HEK293 (cell line): ENCODE data around the gene LGALS1.

Experiments
- CTCF ChIA-PET: fragments of 350-600 bp; formaldehyde crosslinking; extraction: SDS; loops from one replicate; lab custom pipeline; 2021; ENCODE audit warnings: antibody characterized with exemption; lab: Yijun Ruan, JAX
- POLR2A ChIA-PET: fragments of 300-600 bp; formaldehyde crosslinking; extraction: SDS; loops from one replicate; lab custom pipeline; 2020; ENCODE audit warnings: antibody characterized with exemption, inconsistent platforms; lab: Yijun Ruan, JAX
- H3K27ac ChIP-seq: fragments of 200-500 bp; sonication (Bioruptor generic); 2 replicates; pipeline ENCODE4 v1.5.1; 2014; ENCODE audit warnings: low read depth, low read length, control low read depth, inconsistent platforms; ENCODE audit errors: extremely low read depth
- H3K36me3 ChIP-seq, 2 experiments: fragments of 200-500 bp in 1 of 2; sonication (Bioruptor generic) in 1 of 2; 1 replicate in 1 of 2; 2 replicates in 1 of 2; pipeline ENCODE4 v1.5.1; 2014 to 2017; ENCODE audit warnings: inconsistent platforms in 2 of 2, low read length in 2 of 2; ENCODE audit not compliant: control insufficient read depth in 2 of 2, insufficient read depth in 1 of 2
- H3K4me1 ChIP-seq: fragments of 200-500 bp; sonication (Bioruptor generic); 2 replicates; pipeline ENCODE4 v1.5.1; 2014; ENCODE audit warnings: mild to moderate bottlenecking, low read length, inconsistent platforms; ENCODE audit not compliant: control insufficient read depth, insufficient read depth
- H3K4me3 ChIP-seq: 2 replicates; pipeline ENCODE4 v1.5.1; 2011; ENCODE audit warnings: low read depth, mild to moderate bottlenecking, control low read depth, low read length, moderate library complexity
- H3K9me3 ChIP-seq: fragments of 200-500 bp; sonication (Bioruptor generic); 2 replicates; pipeline ENCODE4 v1.5.1; 2014; ENCODE audit warnings: low read depth, low read length, inconsistent platforms; ENCODE audit not compliant: control insufficient read depth, insufficient read depth
- GLI4 ChIP-seq: fragments of 450-650 bp; formaldehyde crosslinking; IDR thresholded peaks from 2 replicates; pipeline ENCODE4 v1.5.1; 2016; ENCODE audit warnings: missing biosample characterization, missing genetic modification characterization
- KLF10 ChIP-seq: fragments of 450-650 bp; IDR thresholded peaks from 2 replicates; pipeline ENCODE4 v1.5.1; 2018; ENCODE audit warnings: missing biosample characterization, mild to moderate bottlenecking, missing genetic modification characterization
- KLF16 ChIP-seq: fragments of 450-650 bp; formaldehyde crosslinking; IDR thresholded peaks from 2 replicates; pipeline ENCODE4 v1.5.1; 2017; ENCODE audit warnings: missing biosample characterization, missing genetic modification characterization
- REPIN1 ChIP-seq: fragments of 450-650 bp; formaldehyde crosslinking; IDR thresholded peaks from 2 replicates; pipeline ENCODE4 v1.5.1; 2017; ENCODE audit warnings: missing biosample characterization, missing genetic modification characterization, low read depth
- SETDB1 ChIP-seq: IDR thresholded peaks from one replicate; pipeline ENCODE4 v1.6.1; 2017; ENCODE audit warnings: mild to moderate bottlenecking, low read length, moderate library complexity, mixed read lengths; ENCODE audit not compliant: insufficient read length
- SP2 ChIP-seq: fragments of 450-650 bp; formaldehyde crosslinking; IDR thresholded peaks from 2 replicates; pipeline ENCODE4 v1.5.1; 2016; ENCODE audit warnings: missing biosample characterization, missing genetic modification characterization
- SP3 ChIP-seq: fragments of 450-650 bp; formaldehyde crosslinking; IDR thresholded peaks from 2 replicates; pipeline ENCODE4 v1.5.1; 2016; ENCODE audit warnings: missing biosample characterization, missing genetic modification characterization
- ZIC2 ChIP-seq: fragments of 450-650 bp; formaldehyde crosslinking; IDR thresholded peaks from 2 replicates; pipeline ENCODE4 v1.5.1; 2016; ENCODE audit warnings: missing biosample characterization, missing genetic modification characterization
- ZNF174 ChIP-seq: fragments of 450-650 bp; formaldehyde crosslinking; IDR thresholded peaks from 2 replicates; pipeline ENCODE4 v1.5.0; 2017; ENCODE audit warnings: missing biosample characterization, mild to moderate bottlenecking, missing genetic modification characterization
- ZNF280C ChIP-seq: fragments of 450-650 bp; formaldehyde crosslinking; IDR thresholded peaks from 2 replicates; pipeline ENCODE4 v1.5.1; 2016; ENCODE audit warnings: missing biosample characterization, missing genetic modification characterization
- ZNF354C ChIP-seq: fragments of 450-650 bp; formaldehyde crosslinking; IDR thresholded peaks from 2 replicates; pipeline ENCODE4 v1.5.1; 2016; ENCODE audit warnings: missing biosample characterization, missing genetic modification characterization, low read depth, borderline replicate concordance
- ZNF366 ChIP-seq: fragments of 450-650 bp; formaldehyde crosslinking; conservative IDR thresholded peaks from 2 replicates; pipeline ENCODE4 v1.5.1; 2016; ENCODE audit warnings: missing biosample characterization, missing genetic modification characterization
- ZNF555 ChIP-seq: fragments of 450-650 bp; formaldehyde crosslinking; conservative IDR thresholded peaks from 2 replicates; pipeline ENCODE4 v1.5.1; 2017; ENCODE audit warnings: missing biosample characterization, mild to moderate bottlenecking, missing genetic modification characterization, inconsistent platforms
- ZNF585B ChIP-seq: fragments of 450-650 bp; formaldehyde crosslinking; IDR thresholded peaks from 2 replicates; pipeline ENCODE4 v1.5.1; 2016; ENCODE audit warnings: missing biosample characterization, missing genetic modification characterization
- ZNF623 ChIP-seq: fragments of 450-650 bp; formaldehyde crosslinking; IDR thresholded peaks from 2 replicates; pipeline ENCODE4 v1.5.1; 2016; ENCODE audit warnings: missing biosample characterization, missing genetic modification characterization
- ZNF776 ChIP-seq: fragments of 450-650 bp; formaldehyde crosslinking; IDR thresholded peaks from 2 replicates; pipeline ENCODE4 v1.5.0; 2017; ENCODE audit warnings: missing biosample characterization, missing genetic modification characterization, borderline replicate concordance
- ZNF777 ChIP-seq: fragments of 450-650 bp; formaldehyde crosslinking; IDR thresholded peaks from 2 replicates; pipeline ENCODE4 v1.5.1; 2017; ENCODE audit warnings: missing biosample characterization, missing genetic modification characterization, borderline replicate concordance
- ZNF843 ChIP-seq: fragments of 450-650 bp; formaldehyde crosslinking; IDR thresholded peaks from 2 replicates; pipeline ENCODE4 v1.5.1; 2016; ENCODE audit warnings: missing biosample characterization, missing genetic modification characterization
- TF ChIP-seq, protein P1 (sequence below): fragments of 450-650 bp; formaldehyde crosslinking; IDR thresholded peaks from 2 replicates; pipeline ENCODE4 v1.5.1; 2016; ENCODE audit warnings: missing biosample characterization, missing genetic modification characterization
- TF ChIP-seq, protein P2 (sequence below): IDR thresholded peaks from 2 replicates; pipeline ENCODE4 v1.6.1; 2011; ENCODE audit warnings: mild to moderate bottlenecking, low read depth, low read length, borderline replicate concordance

LGALS1 gene

GRCh38 chr22:37627121-37627520 lies 48.3 kb upstream of the LGALS1 start:
- H3K9me3 ChIP-seq, result no peaks in the 10 kb centered on the region

DNA sequence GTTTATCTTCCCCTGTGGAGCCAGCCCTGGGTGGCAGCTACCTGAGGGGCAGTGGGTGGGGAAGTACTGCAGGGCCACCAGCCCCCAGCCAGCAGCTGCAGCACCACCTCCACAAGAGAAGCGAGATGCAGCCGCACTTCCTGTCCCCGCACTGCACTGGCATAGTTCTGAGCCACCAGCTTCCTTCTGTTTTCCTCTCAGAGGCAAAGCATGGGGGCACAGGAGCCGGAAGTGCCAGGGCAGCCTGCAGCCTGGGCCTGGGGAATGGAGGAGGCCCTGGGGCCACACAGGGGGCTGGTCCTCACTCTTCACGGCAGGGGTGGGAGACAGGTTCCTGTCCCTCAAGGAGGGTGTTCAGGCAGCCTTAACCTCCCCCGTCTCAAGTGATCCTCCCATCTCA lies 47.9 kb upstream of the LGALS1 start:
- POLR2A ChIA-PET, result interaction anchor here (1.3 to 2.6 kb wide), 3 partner anchors 10 to 19 kb away, joined by 4 to 8 read pairs (median 4); partner anchors contain the start of gene GGA1
- Histone ChIP-seq H3K9me3 (no peaks in the 10 kb centered on the region), H3K27ac (no peak overlapping the region), H3K4me1 (no peaks in the 10 kb centered on the region)
- no peak for TF ChIP-seq ZNF623
- TF ChIP-seq KLF16 (tag by site-specific recombination), result no peak
- peak; percentile 45 for TF ChIP-seq ZIC2 (tag by site-specific recombination)
- no peak for TF ChIP-seq ZNF585B (tag by site-specific recombination)
- TF ChIP-seq, all 188 proteins: peak for 1
- CTCF ChIA-PET, result interaction anchor here (1.1 to 10.4 kb wide), 3 partner anchors 9 to 15 kb away, joined by 3 to 107 read pairs (median 3); no protein-coding TSS in a partner anchor
- no peak overlapping the region for H3K4me3 ChIP-seq
- peaks cover 6 to 92% of the 10 kb centered on the region in 2 experiments; a peak in 2 of 3 replicates for H3K36me3 ChIP-seq

More at GRCh38 chr22:37627121-37627520, 48.3 kb upstream of the LGALS1 start:
- no peaks in the 10 kb centered on the region for H3K4me1 ChIP-seq
- H3K27ac ChIP-seq, result no peak overlapping the region
- no peak overlapping the region for H3K4me3 ChIP-seq
- ChIA-PET POLR2A (interaction anchor here (1.3 to 2.6 kb wide), 3 partner anchors 11 to 19 kb away, joined by 4 to 8 read pairs (median 4); partner anchors contain the start of gene GGA1), CTCF (interaction anchor here (0.8 to 10.4 kb wide), 5 partner anchors 9 to 23 kb away, joined by 3 to 107 read pairs (median 3); no protein-coding TSS in a partner anchor)
- H3K36me3 ChIP-seq, result peaks cover 10 to 90% of the 10 kb centered on the region in 2 experiments; a peak in 2 of 3 replicates
- no peak for TF ChIP-seq SP2 (tag by site-specific recombination)
- no peak for TF ChIP-seq ZNF843 (tag by site-specific recombination)
- TF ChIP-seq SETDB1, result no peak
- no peak for TF ChIP-seq ZNF555 (tag by site-specific recombination)
- no peak for TF ChIP-seq ZNF280C (tag by site-specific recombination)
- no peak for TF ChIP-seq KLF10
- TF ChIP-seq GLI4 (tag by site-specific recombination), result no peak
- TF ChIP-seq ZNF366 (tag by site-specific recombination), result no peak
- TF ChIP-seq, protein P1, sequence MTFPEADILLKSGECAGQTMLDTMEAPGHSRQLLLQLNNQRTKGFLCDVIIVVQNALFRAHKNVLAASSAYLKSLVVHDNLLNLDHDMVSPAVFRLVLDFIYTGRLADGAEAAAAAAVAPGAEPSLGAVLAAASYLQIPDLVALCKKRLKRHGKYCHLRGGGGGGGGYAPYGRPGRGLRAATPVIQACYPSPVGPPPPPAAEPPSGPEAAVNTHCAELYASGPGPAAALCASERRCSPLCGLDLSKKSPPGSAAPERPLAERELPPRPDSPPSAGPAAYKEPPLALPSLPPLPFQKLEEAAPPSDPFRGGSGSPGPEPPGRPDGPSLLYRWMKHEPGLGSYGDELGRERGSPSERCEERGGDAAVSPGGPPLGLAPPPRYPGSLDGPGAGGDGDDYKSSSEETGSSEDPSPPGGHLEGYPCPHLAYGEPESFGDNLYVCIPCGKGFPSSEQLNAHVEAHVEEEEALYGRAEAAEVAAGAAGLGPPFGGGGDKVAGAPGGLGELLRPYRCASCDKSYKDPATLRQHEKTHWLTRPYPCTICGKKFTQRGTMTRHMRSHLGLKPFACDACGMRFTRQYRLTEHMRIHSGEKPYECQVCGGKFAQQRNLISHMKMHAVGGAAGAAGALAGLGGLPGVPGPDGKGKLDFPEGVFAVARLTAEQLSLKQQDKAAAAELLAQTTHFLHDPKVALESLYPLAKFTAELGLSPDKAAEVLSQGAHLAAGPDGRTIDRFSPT (tag by site-specific recombination), result no peak
- no peak for TF ChIP-seq ZNF777 (tag by site-specific recombination)
- TF ChIP-seq ZNF354C (tag by site-specific recombination), result no peak
- TF ChIP-seq SP3 (tag by site-specific recombination), result no peak
- TF ChIP-seq, protein P2, sequence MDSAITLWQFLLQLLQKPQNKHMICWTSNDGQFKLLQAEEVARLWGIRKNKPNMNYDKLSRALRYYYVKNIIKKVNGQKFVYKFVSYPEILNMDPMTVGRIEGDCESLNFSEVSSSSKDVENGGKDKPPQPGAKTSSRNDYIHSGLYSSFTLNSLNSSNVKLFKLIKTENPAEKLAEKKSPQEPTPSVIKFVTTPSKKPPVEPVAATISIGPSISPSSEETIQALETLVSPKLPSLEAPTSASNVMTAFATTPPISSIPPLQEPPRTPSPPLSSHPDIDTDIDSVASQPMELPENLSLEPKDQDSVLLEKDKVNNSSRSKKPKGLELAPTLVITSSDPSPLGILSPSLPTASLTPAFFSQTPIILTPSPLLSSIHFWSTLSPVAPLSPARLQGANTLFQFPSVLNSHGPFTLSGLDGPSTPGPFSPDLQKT, result no peak
- no peak for TF ChIP-seq ZNF776
- TF ChIP-seq REPIN1 (tag by site-specific recombination), result no peak
- TF ChIP-seq ZNF174, result no peak
